NT2/D1 (cell line): ENCODE data around the gene CFAP70.
"Not testable (repeated sequence)": the region's sequence is repeated elsewhere in the genome, so short reads cannot be mapped to it uniquely, and the experiment has no call there.

ENCODE experiments used
- DNase-seq: peaks from one replicate; pipeline ENCODE4 v3.0.0-alpha.2; 2011; ENCODE audit warnings: low read depth, low spot score
- H3K27me3 ChIP-seq: 2 replicates; pipeline ENCODE4 v1.6.0; 2011; ENCODE audit warnings: mild to moderate bottlenecking; ENCODE audit not compliant: insufficient read length, insufficient read depth
- H3K36me3 ChIP-seq: 2 replicates; pipeline ENCODE4 v1.6.1; 2011; ENCODE audit warnings: mild to moderate bottlenecking, low read length, mixed read lengths; ENCODE audit not compliant: insufficient read depth, insufficient read length
- H3K4me1 ChIP-seq: 2 replicates; pipeline ENCODE4 v1.5.1; 2011; ENCODE audit not compliant: insufficient read depth, insufficient read length
- H3K4me3 ChIP-seq: 2 replicates; pipeline ENCODE4 v1.5.1; 2011; ENCODE audit warnings: low read depth; ENCODE audit not compliant: insufficient read length
- H3K9ac ChIP-seq: 2 replicates; pipeline ENCODE4 v1.6.0; 2011; ENCODE audit warnings: low read depth; ENCODE audit not compliant: insufficient read length
- H3K9me3 ChIP-seq: 2 replicates; pipeline ENCODE4 v1.5.1; 2011; ENCODE audit warnings: mild to moderate bottlenecking, low read length; ENCODE audit not compliant: insufficient read depth
- SUZ12 ChIP-seq: IDR thresholded peaks from 2 replicates; pipeline ENCODE4 v1.6.1; 2011; ENCODE audit not compliant: insufficient read length, insufficient read depth; ENCODE audit errors: extremely low read depth
- YY1 ChIP-seq: IDR thresholded peaks from 2 replicates; pipeline ENCODE4 v1.6.1; 2011; ENCODE audit not compliant: insufficient read length, insufficient read depth
- ZNF274 ChIP-seq: IDR thresholded peaks from 2 replicates; pipeline ENCODE4 v1.6.1; 2011; ENCODE audit warnings: mild to moderate bottlenecking, low read depth, low read length

The CFAP70 gene

GRCh38 chr10:73339436-73339835, 19.2 kb downstream of the CFAP70 start:
- no peak for DNase-seq
- Histone ChIP-seq H3K27me3 (no peaks in the 10 kb centered on the region), H3K4me1 (no peaks in the 10 kb centered on the region), H3K9me3 (peaks cover 10% of the 10 kb centered on the region; the same call in 1 of the 2 replicates), H3K4me3 (no peak overlapping the region), H3K9ac (no peak overlapping the region), H3K36me3 (no peaks in the 10 kb centered on the region)
- no peak for TF ChIP-seq YY1
- no peak for TF ChIP-seq SUZ12
- TF ChIP-seq ZNF274, result no peak

GRCh38 chr10:73338801-73339368, 19.8 kb downstream of the CFAP70 start:
- no peak for DNase-seq
- TF ChIP-seq ZNF274 (no peak), YY1 (no peak), SUZ12 (no peak)
- no peak overlapping the region for H3K4me3 ChIP-seq

GRCh38 chr10:73333202-73333601, 25.5 kb downstream of the CFAP70 start:
- Histone ChIP-seq H3K9ac (no peak overlapping the region), H3K36me3 (no peaks in the 10 kb centered on the region), H3K27me3 (no peaks in the 10 kb centered on the region), H3K9me3 (no peaks in the 10 kb centered on the region), H3K4me1 (no peaks in the 10 kb centered on the region), H3K4me3 (no peak overlapping the region)
- TF ChIP-seq ZNF274 (no peak), SUZ12 (no peak), YY1 (no peak)
- DNase-seq, result no peak

More at GRCh38 chr10:73338801-73339368, 19.8 kb downstream of the CFAP70 start:
- peaks cover 10% of the 10 kb centered on the region; the same call in 1 of the 2 replicates for H3K9me3 ChIP-seq
- H3K4me1 ChIP-seq, result no peaks in the 10 kb centered on the region
- no peaks in the 10 kb centered on the region for H3K36me3 ChIP-seq
- H3K27me3 ChIP-seq, result no peaks in the 10 kb centered on the region
- H3K9ac ChIP-seq, result no peak overlapping the region

GRCh38 chr10:73332379-73332778, 26.3 kb downstream of the CFAP70 start:
- Histone ChIP-seq H3K27me3 (no peaks in the 10 kb centered on the region), H3K9me3 (no peaks in the 10 kb centered on the region), H3K4me3 (no peak overlapping the region), H3K9ac (no peak overlapping the region), H3K4me1 (no peaks in the 10 kb centered on the region), H3K36me3 (no peaks in the 10 kb centered on the region)
- no peak for TF ChIP-seq YY1
- no peak for TF ChIP-seq ZNF274
- TF ChIP-seq SUZ12, result no peak
- no peak for DNase-seq

- H3K36me3 ChIP-seq, DNase-seq: not testable (repeated sequence)
Observed at GRCh38 chr10:73328523-73328922, 30.1 kb downstream of the CFAP70 start.

GRCh38 chr10:73325290-73325689, 33.4 kb downstream of the CFAP70 start:
- DNase-seq, result not testable (repeated sequence)

More at GRCh38 chr10:73328523-73328922, 30.1 kb downstream of the CFAP70 start:
- H3K27me3 ChIP-seq, H3K9ac ChIP-seq, H3K4me1 ChIP-seq, H3K4me3 ChIP-seq, H3K9me3 ChIP-seq: not testable (repeated sequence)

GRCh38 chr10:73323582-73323981, 35.1 kb downstream of the CFAP70 start:
- not testable (repeated sequence) for H3K9ac ChIP-seq, H3K36me3 ChIP-seq, H3K4me3 ChIP-seq, H3K9me3 ChIP-seq, H3K27me3 ChIP-seq, H3K4me1 ChIP-seq, DNase-seq

More at GRCh38 chr10:73325290-73325689, 33.4 kb downstream of the CFAP70 start:
- H3K9ac ChIP-seq, H3K27me3 ChIP-seq, H3K36me3 ChIP-seq, H3K4me1 ChIP-seq, H3K4me3 ChIP-seq, H3K9me3 ChIP-seq: not testable (repeated sequence)

GRCh38 chr10:73310475-73310874, 48.2 kb downstream of the CFAP70 start:
- Histone ChIP-seq H3K9me3 (peaks cover 16% of the 10 kb centered on the region), H3K9ac (no peak overlapping the region), H3K36me3 (no peaks in the 10 kb centered on the region), H3K27me3 (no peaks in the 10 kb centered on the region), H3K4me3 (no peak overlapping the region), H3K4me1 (no peaks in the 10 kb centered on the region)
- no peak for DNase-seq
- TF ChIP-seq YY1 (no peak), ZNF274 (no peak), SUZ12 (no peak)
